HG03520 (cell line): ENCODE data around the gene MTA1.

Experiments
- ATAC-seq: cut with Tn5 transposase; IDR thresholded peaks from one replicate; pipeline ENCODE4 v1.9.1; 2021; ENCODE audit warnings: mild to moderate bottlenecking, moderate library complexity; ENCODE audit not compliant: unreplicated experiment

The MTA1 gene

DNA sequence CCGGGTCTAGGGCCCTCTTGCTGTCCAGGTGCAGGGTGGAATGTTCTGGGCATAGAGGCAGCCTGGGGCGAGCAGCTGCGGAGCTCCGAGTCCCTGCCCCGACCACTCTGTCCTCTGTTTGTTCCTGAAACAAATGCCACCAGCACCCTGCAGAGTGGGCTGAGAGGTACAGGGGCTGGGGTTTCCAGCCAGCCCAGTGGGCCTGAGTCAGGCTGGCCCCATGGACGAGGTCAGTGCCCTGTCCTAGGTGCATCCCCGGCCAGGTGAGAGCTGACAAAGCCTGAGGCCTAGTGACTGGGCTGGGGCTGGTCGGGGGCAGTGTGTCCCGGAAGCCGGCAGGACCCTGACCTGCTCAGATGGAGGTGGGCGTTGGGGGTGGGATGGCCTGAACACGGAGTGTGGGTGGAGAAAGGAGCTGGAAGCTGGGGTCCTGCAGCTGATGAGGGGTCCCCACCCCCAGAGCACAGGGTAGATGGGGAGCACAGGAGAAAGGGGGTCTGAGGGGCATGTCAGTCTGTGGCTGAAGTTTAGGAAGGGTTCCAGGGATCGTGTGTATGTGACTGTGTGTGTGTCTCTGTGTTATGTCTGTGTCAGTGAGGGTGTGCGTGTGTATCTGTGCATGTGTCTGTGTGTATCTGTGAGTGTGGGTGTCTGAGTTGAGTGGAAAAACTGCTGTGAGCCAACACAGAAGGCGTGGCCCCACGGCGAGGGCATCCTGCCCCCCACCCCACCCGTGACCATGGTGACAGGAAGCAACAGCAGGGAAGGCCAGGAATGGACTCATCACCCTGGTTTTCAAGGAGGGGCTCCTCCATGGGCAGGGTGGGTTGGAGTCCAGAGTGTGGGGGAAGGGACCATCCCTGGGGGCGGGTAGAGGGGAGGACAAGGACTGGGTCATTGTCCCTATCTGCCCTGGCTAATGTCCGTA is 64.7 kb downstream of the MTA1 start:
- ATAC-seq: no peak

DNA sequence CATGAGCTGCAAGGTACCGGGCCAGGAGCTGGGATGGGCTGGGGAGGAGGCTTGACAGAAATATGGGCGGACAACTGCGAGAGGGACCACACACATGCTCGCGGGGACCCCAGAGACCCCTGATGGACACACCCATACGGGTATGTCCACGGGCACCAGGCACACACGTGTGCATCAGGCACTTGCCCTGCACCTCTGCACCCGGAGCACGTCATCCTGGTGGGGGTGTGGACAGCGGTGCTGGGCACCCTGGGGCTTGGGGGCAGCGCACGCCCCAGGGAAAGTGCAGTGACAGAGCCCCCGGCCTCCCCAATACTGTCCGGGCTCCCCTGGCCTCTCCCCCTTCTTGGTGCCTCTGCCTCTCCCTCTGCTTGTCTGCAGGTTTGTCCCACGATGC is 65.4 kb downstream of the MTA1 start:
- no peak for ATAC-seq

DNA sequence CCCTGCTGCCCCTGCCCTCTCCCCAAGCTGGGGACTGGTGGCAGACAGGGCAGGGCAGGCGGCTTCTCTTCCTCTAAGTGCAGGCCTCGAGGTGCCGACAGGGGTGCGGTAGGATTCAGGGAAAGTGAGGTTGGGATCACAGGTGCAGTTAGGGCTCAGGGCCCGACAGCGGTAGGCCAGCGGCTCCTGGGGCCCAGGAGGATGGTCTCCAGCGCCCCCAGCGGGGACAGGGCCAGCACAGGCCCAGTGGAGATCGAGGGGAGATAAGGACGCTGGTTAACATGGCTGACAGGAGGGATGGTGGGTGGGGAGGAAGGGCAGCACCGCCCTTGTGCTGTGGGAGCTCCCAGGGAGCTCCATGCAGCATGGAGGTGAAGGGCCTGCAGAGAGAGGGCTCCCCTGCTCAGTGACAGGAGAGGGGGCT is 66.1 kb downstream of the MTA1 start:
- ATAC-seq: no peak

DNA sequence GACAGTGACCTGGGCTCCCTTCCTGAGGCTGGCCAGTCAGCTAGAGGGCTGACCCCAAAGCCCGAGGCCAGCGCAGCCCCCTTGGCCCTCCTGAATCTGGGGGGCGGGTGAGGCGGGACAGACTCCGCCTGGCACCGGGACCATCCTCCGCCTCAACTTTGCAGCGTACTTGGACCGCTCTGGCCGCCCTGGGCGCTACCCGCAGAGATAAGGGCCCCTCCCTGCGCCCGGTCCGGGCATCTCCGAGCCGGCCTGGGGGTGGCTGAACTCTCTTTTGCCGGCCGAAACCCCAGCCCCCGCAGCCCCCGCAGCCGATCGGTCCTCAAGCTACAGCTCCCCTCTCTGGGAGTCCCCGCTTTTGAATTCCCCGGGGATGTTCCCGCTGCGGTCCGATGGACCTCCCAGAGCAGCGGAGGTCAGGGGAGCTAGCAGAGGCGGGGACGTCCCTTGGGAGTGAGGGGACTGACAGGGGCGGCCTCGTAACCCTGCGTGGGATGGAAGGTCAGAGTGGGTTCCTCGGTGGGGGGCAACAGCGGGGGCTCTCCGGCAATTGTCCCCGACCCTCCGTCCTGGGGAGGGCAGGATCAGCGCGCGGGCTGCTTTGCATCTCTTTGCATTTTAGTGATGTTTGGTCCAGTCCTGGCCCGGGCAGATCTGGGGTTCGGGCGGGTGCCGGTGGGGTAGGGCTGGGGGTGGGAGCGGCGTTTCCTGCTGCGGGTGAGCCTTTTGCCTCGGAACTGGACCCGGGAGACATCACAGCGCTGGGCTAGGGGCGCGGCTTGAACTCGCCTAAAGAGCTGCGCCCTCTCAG is 66.7 kb downstream of the MTA1 start, which contains the start of gene CRIP1:
Gene CRIP1 (plus strand): TSS at position 724 of the 811 bp plus-strand sequence. CDS start 374 bp downstream, outside the sequence.
- no peak for ATAC-seq

DNA sequence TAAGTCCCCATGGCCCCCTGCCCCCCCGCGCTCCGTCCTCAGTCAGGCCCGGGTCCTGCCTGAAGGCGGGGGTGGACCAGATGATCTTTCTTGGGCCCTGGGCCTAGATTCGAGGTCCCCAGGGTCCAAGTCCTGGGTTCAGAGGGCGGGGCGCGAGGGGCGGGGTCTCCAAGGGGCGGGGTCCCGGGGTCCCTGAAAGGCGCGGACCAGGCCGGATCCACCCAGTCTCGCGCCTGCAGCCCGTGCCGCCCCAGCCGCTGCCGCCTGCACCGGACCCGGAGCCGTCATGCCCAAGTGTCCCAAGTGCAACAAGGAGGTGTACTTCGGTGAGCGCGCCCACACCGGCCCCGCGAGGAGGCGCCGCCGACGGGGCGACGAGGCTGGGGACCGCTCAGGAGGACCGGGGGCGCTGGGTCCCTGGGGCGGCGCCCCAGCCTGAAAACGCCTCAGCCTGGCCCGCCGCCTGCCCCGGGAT is 67.4 kb downstream of the MTA1 start:
- ATAC-seq: no peak

DNA sequence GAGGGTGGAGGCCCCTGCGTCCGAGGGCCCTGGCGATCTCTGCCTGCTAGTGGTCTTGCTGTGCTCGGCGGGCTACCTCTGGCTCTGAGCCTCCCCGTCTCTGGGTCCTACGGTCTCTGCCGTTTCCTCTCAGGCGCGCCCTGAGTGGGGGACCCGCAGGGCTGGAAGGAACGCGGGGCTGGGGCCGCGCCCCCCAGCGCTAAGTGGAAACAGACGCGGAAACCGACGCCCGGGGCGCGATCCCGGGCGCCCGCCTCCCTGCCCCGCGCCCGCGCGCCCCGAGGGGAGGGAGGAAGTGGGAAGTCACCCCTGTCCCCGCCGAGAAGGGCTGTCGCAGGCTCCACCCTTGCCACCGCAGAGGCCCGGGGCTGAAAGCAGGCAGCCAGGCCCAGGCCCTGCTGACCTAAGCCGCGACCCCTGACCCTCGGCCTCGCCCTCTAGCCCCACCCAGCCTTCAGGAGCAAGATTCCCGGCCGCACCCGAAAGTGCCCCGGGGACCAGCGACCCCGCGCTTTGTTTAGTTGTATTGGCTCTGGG is 67.9 kb downstream of the MTA1 start:
- ATAC-seq: no peak

DNA sequence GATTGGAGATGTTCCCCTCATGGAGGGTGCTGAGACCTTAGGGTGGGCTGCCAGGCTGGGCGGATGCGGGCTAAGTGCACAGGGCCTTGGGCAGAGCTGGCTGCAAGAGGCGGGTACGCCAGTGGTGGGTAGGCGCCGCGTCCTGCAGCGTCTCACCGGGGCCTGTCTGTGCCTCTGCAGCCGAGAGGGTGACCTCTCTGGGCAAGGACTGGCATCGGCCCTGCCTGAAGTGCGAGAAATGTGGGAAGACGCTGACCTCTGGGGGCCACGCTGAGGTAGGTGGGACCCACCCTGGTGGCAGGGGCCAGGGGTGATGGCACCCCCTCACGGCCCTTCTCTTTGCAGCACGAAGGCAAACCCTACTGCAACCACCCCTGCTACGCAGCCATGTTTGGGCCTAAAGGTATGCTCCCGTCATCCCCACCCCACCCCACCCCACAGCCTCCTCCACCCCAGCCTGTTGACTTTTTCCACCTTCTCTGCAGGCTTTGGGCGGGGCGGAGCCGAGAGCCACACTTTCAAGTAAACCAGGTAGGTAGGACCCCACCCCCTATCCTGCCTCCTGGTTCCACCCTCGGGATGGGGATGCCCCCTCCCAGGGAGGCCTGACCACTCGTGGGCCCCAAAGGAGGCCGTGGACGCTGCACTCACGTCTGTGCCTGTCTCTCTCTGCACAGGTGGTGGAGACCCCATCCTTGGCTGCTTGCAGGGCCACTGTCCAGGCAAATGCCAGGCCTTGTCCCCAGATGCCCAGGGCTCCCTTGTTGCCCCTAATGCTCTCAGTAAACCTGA is 68.6 kb downstream of the MTA1 start:
- ATAC-seq: no peak

DNA sequence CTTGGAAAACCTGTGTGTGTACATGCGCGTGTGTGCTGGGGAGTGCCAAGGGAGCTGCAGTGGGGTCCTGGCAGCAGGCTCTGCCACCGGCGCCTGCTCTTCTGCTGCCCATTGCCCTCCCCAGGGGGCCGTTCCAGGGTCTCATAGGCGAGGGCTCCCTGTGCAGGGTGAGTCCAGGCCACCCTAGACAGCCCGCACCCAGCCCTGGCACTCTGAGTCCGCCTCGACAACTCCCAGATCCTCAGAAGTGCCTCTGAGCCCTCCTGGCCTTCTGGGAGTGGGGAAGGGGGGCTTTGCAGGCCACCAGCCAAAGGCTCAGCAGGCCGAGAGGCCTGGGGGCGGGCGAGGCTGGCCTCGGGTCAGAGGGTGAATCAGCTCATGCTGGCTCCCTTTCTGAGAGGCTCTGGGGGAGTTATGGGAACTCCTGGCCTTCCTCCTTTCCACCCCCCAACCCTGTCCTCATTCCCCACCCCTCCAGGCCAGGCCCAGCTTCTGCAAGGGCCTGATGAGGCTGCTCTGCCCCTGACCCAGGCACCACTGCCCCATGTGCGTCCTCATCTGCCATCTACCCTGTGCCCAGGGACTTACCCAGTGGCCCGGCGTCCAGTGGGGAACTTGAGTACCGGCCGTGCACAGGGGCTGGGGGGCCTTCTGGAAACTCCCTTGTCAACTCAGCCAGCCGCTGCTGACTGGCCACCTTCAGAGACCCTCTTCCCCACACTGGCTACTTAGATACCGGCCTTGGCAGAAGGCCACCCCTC is 69.3 kb downstream of the MTA1 start:
- ATAC-seq: no peak

DNA sequence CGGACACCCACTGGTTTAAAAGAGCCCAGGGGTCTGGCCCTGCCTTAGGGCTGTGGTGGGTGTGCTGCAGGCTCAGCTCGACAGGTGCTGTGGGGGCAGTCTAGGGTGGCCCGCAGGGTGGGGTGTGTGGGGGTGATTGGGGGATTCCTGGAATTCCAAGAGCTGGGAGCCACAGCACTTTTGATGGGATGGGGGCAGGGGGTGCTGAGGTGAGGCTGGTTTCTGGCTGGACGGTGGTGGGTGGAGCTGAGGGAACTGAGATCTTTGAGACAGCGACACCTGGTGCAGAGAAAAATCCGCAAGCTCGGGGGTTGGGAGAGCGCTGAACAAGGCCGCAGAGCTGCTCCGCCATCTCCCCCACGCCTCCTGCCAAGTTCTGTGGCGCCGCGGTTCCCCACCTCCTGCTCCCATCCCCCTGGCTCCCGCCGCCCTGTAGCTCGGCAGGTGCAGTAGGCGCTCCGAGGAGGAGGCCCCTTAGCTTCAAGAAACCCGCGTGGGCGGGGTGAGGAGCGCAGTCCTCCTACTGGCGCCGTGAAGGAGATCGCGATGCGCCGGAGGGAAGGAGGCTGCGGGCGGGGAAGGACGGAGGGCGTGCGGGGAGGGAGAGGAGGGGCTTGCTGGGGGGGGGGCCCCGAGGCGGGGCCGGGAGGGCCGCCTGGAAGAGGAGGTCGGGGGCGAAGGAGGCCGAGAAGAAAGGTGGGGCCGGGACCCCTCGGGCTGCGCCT is 70.1 kb downstream of the MTA1 start:
- ATAC-seq: no peak

DNA sequence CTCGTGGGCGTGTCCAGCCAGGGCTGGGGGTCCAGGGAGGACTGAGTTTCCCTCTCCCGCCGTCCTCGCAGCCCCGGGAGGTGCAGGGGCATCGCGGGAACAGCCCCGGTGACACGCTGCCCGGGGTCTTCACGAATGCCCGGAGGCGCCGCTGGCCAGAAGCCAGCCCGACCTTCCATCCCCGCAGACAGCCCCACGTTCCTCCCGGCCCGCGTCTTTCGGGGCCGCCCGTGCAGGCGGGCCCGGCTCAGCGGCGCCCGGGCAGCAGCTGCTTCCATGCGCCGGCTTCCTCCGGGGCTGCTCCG is 70.6 kb downstream of the MTA1 start:
- peak; percentile 2 for ATAC-seq

DNA sequence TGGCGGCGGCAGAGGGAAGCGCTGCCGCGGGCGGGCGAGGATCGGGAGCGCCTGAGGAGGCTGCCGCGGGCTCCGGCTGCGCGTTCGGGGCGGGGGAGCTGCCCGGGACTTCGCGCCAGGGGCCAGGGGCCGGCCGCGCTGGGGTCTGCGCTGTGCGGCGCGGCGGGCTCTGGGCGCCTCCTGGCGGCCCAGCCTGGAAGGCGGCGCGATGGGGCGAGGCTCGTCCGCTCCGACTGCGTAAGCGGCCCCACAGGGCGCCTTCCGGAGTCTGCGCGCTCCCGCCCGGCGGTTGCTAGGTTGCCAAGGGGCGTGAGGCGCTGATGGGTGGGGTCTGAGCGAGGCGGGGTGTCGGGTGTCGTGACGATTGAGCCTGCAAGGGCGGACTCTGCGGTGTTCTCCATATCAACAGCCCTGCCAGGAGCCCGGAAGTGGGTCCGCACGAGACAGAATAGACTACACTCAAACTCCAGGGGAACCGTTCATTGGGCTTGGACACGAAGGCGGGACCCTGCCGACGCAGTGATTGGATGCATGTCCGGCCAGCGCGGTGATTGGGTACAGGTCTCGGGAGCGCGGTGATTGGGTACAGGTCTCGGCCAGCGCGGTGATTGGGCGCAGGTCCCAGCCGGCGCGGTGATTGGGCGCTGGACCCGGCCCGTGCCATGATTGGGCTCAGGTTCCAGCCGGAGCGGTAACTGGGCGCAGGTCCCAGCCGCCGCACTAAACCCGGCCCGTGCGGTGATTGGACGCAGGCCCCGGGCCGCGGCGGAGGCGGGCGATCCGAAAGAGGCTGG is 71.1 kb downstream of the MTA1 start, which contains the start of gene TEDC1:
Gene TEDC1 (plus strand): TSS at position 675 of the 794 bp plus-strand sequence. CDS start 130 bp downstream, outside the sequence.
- peak; percentile 57 for ATAC-seq

DNA sequence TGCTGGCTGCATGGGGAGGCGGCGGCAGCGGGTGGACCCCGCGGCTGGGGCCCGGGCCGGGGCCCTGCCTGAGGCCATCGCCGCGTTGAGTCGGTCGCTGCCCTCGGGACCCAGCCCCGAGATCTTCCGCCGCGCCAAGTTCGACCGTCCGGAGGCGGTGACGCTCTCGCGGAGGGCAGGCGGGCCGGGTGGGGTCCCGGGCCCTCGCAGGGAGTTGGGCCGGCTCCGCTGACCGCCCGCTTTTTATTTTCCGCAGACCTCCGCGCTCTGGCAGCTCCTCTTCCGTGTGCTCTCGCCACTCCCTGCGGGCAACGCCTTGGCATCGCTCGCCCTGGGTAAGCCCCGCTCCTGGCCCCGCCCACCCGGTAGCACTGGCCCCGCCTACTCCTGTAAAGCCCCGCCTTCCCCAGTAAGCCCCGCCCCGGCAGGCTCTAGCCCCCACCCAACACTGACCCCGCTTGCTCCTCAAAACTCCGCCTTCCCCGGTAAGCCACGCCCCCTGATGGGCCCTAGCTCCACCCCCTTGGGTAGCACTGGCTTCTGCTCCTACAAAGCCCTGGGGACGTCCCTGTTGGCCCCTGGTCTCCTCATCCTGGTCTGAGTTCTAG is 71.8 kb downstream of the MTA1 start:
- ATAC-seq: no peak

DNA sequence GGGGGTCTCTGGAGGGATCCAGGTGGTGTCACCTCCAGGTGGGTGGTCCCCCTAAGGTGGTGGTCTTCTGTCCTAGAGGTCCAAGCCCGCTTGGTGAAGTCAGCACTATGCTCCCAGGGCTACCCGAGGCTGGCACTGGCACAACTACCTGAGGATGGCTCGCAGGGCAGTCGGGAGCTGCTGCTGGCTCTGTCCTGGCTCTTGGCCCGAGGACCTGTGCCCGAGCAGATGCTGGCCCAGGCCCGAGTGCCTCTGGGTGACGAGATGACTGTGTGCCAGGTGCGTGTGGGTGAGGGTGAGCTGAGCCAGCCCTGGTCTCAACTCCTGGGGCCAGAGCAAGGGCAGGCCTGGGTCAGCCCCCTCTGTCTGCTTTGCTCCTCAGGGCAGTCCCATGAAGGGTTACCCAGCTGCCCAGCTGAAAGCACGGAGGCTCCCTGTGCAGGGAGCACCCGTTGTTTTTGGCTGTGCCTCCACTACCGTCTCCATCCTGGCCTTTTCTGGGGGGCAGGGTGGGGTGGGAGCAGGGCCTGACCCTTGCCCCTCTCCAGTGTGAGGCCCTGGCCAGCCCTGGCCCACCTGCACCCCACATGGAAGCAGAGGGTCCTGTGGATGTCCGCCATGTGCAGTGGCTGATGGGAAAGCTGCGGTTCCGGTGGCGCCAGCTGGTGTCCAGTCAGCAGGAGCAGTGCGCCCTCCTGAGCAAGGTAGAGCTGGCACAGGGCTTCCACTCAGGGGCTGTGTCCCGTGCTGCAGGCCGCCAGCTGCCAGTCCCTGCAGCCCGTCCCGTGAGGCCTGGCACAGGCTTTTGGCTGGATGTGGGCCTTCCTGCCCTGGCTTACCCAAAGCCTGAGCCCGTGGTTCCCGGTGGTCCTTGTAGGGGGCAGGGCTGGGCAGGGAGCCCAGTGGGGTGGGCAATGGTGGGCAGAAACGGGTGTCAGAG is 72.7 kb downstream of the MTA1 start:
- no peak for ATAC-seq

DNA sequence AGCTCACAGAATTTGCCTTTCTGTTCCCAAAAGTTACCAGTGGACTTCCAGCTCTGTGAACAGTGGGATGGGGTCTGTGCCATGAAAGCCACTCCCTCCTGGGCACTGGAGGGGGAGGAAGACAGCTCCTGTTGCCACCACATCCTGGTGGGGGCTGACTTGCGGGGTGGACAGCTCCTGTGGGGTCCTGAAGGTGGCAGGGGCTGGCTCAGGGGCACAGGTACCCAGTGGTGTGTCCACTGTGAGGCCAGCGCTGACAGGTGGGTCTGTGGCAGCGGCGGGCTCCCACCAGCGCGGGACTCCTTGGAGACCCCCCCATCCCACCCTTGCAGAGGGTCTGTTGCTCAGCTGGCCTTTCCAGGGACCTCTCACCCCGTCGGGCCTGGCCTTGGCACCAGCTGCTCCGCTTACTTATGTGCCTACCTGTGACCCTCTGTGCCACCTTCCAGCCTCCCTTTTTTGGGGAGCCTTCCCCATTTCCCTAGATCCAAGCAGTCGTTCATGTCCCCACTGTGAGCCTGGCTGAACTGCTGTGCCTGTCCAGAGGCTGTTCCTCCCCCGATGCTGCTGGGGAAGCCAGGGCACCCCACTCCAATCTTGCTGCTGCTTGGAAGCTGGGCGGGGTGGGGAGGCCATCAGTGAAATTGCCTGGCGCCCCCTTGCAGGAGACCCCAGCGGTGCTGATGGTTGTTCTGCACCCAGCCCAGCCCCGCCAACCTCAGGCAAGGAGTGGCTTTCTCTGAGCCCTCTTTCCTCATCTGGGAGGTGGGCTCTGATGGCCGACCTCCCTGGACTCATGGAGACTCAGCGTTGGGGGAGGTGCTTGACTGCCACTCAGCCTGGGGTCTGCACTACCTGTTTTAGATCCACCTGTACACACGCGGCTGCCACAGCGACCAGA is 73.6 kb downstream of the MTA1 start:
- no peak for ATAC-seq

DNA sequence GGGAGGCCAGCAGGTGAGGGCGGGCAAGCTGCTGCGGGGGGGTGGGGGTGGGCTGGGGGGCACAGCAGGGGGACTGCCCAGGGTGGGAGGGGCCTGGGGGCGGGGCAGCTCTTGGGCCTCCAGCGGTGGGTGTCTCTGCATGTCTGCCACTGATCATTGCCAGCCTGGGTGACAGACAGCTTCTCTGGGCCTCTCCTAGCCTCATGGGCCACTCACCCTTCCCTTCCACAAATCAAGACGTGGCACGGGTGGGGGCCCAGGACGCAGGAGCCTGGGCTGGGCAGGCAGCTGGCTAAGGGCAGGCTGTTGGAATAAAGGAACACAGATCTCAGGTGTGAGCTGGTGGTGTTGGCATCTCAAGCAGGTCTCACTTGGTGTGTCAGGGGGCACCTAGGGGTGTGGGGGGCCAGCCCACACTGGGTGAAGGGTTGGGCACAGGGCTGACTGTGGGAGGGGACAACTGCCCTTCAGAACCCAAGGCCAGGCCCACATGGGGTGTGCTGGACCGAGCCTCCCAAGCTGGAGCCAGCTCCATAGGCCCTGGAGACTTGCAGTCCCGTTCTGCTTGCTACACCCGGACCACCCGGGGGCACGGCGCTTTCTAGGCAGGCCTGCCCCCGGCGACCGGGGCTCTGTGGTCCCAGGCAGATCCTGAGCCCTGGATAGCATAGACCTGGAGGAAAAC is 74.4 kb downstream of the MTA1 start:
- ATAC-seq: no peak

DNA sequence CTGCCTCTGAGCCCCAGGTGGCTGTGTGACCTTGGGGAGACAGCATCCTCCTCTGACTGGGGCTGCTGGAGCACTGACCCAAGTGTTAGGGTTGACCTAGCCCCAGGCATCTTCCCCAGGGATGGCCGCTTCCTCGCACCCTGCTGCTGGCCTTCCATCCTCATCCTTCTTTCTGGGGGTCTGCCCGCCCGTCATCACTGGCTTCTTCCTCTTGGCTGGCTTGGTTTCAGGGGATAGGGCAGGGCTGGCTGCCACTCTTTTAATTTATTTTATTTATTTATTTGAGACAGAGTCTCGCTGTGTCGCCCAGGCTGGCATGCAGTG is 74.9 kb downstream of the MTA1 start:
- no peak for ATAC-seq
